Fibroblast of lung (primary cell): ENCODE measurements around the gene SPAG9. TPM values are rescaled to one million over a fixed set of nuclear protein-coding genes. Genes with fewer than 3 reads are reported as not detected.
A peak's percentile ranks its signal among the peaks of the same experiment; 100 is the strongest.

Source experiments
- DNase-seq, 2 donors: peaks; one replicate each; pipeline versions ENCODE4 v3.0.0 to v3.0.0-alpha.2; 2010; ENCODE audit warnings: low read depth in 2 of 2
- H2AFZ ChIP-seq: 2 replicates; pipeline ENCODE4 v1.5.1; 2012; ENCODE audit warnings: low read length, control low read depth, inconsistent platforms
- H3K27ac ChIP-seq: 2 replicates; pipeline ENCODE4 v1.5.1; 2011; ENCODE audit warnings: low read length, control low read depth; ENCODE audit not compliant: insufficient read depth
- H3K27me3 ChIP-seq: 2 replicates; pipeline ENCODE4 v1.5.1; 2011; ENCODE audit warnings: mild to moderate bottlenecking, low read length; ENCODE audit not compliant: control insufficient read depth, insufficient read depth
- H3K36me3 ChIP-seq: 2 replicates; pipeline ENCODE4 v1.5.1; 2011; ENCODE audit warnings: low read length; ENCODE audit not compliant: control insufficient read depth, insufficient read depth
- H3K4me1 ChIP-seq: 2 replicates; pipeline ENCODE4 v1.5.1; 2011; ENCODE audit warnings: low read length; ENCODE audit not compliant: control insufficient read depth, insufficient read depth; ENCODE audit errors: extremely low read depth
- H3K4me2 ChIP-seq: 2 replicates; pipeline ENCODE4 v1.5.1; 2011; ENCODE audit warnings: low read length, control low read depth; ENCODE audit not compliant: insufficient read depth; ENCODE audit errors: extremely low read depth
- H3K4me3 ChIP-seq, 4 experiments: fragments of 200-600 bp in 1 of 4; sonication (generic) in 1 of 4; replicated peaks in 1 of 4; 2 replicates each; pipeline ENCODE4 v1.5.1; 2011 to 2016; ENCODE audit warnings: low read length in 4 of 4, low read depth in 3 of 4, mild to moderate bottlenecking in 3 of 4, control low read depth in 2 of 4, inconsistent platforms in 1 of 4, mixed read lengths in 1 of 4; ENCODE audit not compliant: insufficient read depth in 1 of 4; ENCODE audit errors: control extremely low read depth in 1 of 4
- H3K79me2 ChIP-seq: 2 replicates; pipeline ENCODE4 v1.5.1; 2012; ENCODE audit warnings: mild to moderate bottlenecking, low read length, inconsistent platforms; ENCODE audit not compliant: control insufficient read depth, insufficient read depth
- H3K9ac ChIP-seq: 2 replicates; pipeline ENCODE4 v1.5.1; 2011; ENCODE audit warnings: mild to moderate bottlenecking, low read length, control low read depth; ENCODE audit not compliant: insufficient read depth
- H3K9me3 ChIP-seq: 2 replicates; pipeline ENCODE4 v1.5.1; 2012; ENCODE audit warnings: low read depth, low read length; ENCODE audit not compliant: control insufficient read depth, insufficient read depth
- H4K20me1 ChIP-seq: 2 replicates; pipeline ENCODE4 v1.5.1; 2011; ENCODE audit warnings: low read length; ENCODE audit not compliant: control insufficient read depth, insufficient read depth; ENCODE audit errors: extremely low read depth
- CTCF ChIP-seq, 2 donors: IDR thresholded peaks in 1 of 2; conservative IDR thresholded peaks in 1 of 2; 1 replicate in 1 of 2; 2 replicates in 1 of 2; pipeline ENCODE4 v1.5.1; 2011 to 2012; ENCODE audit warnings: low read length in 2 of 2, control low read depth in 1 of 2, inconsistent platforms in 1 of 2, low read depth in 1 of 2, mild to moderate bottlenecking in 1 of 2
- EZH2 ChIP-seq: IDR thresholded peaks from 2 replicates; pipeline ENCODE4 v1.5.1; 2012; ENCODE audit warnings: low read length, control low read depth, mild to moderate bottlenecking; ENCODE audit errors: missing control alignments
- polyA plus RNA-seq, 2 donors: library from polyadenylated mRNA; depleted of rRNA in 1 of 2; stranded (reverse) in 1 of 2; unstranded in 1 of 2; fragments of >200 nt; gene quantifications; 2 replicates each; pipeline ENCODE4 v1.2.1, GENCODE V29; 2011 to 2012; ENCODE audit warnings: missing spikeins in 1 of 2
- total RNA-seq: library from RNA; depleted of rRNA; stranded (reverse); fragments of >200 nt; gene quantifications from 2 replicates; pipeline ENCODE4 v1.2.1, GENCODE V29; 2014

Gene SPAG9
- total and polyA plus RNA-seq, 2 donors (not counting 1 experiment from before 2014, with no cell fraction given) = 49.8 to 126 TPM

- no peaks in the 10 kb centered on the region for H3K36me3 ChIP-seq
- peak in 1 of 2 donors; percentile 23 for DNase-seq
- H2AFZ ChIP-seq = no peak overlapping the region
- H3K27me3 ChIP-seq = no peaks in the 10 kb centered on the region
- no peak overlapping the region for H3K9ac ChIP-seq
- H4K20me1 ChIP-seq = no peaks in the 10 kb centered on the region
- no peaks in the 10 kb centered on the region for H3K4me1 ChIP-seq
- no peak overlapping the region for H3K27ac ChIP-seq
- peaks cover 4% of the 10 kb centered on the region for H3K79me2 ChIP-seq
- H3K9me3 ChIP-seq = no peaks in the 10 kb centered on the region
- H3K4me2 ChIP-seq = no peak overlapping the region
- no peak overlapping the region for H3K4me3 ChIP-seq
- TF ChIP-seq EZH2 (no peak), CTCF (conservative IDR thresholded peaks at IDR 0.05 in 1 of 2, IDR thresholded peaks at IDR 0.05 in 1 of 2; ENCODE audit: low read depth in 1 of 2, low read length in 2 of 2) (no peak)
These were observed 70.2 kb downstream of the SPAG9 start for GRCh38 chr17:51050291-51051033.

- H3K36me3 ChIP-seq = no peaks in the 10 kb centered on the region
- peak overlapping the region; percentile 36 for H3K4me2 ChIP-seq
- peak; percentile 90 to 98 for DNase-seq
- H3K9ac ChIP-seq = no peak overlapping the region
- H2AFZ ChIP-seq = no peak overlapping the region
- no peaks in the 10 kb centered on the region for H3K4me1 ChIP-seq
- no peak for TF ChIP-seq EZH2
- TF ChIP-seq CTCF (conservative IDR thresholded peaks at IDR 0.05 in 1 of 2, IDR thresholded peaks at IDR 0.05 in 1 of 2; ENCODE audit: low read depth in 1 of 2, low read length in 2 of 2) = no peak
- H3K4me3 ChIP-seq = peak overlapping the region in 2 of 4 experiments; percentile 47 to 58
- no peaks in the 10 kb centered on the region for H4K20me1 ChIP-seq
- H3K79me2 ChIP-seq = peaks cover 2% of the 10 kb centered on the region
- H3K27me3 ChIP-seq = no peaks in the 10 kb centered on the region
- no peak overlapping the region for H3K27ac ChIP-seq
- no peaks in the 10 kb centered on the region for H3K9me3 ChIP-seq
These were observed 73.9 kb downstream of the SPAG9 start for GRCh38 chr17:51046514-51047384.

DNA sequence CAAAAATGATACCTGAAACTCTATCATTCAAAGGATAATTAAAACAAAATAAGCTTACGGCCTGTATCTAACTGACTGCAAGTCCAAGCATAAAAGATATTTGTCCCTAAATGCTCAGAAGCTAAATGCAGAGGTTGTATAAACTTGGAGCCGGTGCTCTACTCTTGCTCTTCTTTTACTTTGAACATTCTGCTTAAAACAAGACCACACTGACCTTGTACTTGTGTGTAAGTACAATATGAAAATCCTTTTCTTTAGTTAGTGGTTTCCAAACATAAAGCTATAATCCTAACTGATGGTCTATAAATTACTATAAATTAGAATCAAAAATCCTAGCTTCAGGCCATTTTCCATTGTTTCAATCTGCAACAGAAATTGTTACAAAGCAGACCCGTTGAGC is 74.6 kb downstream of the SPAG9 start:
- TF ChIP-seq CTCF (conservative IDR thresholded peaks at IDR 0.05 in 1 of 2, IDR thresholded peaks at IDR 0.05 in 1 of 2; ENCODE audit: low read depth in 1 of 2, low read length in 2 of 2) = no peak
- no peak for TF ChIP-seq EZH2
- Histone ChIP-seq H3K27ac (no peak overlapping the region), H3K79me2 (peaks cover 2% of the 10 kb centered on the region), H3K4me3 (peak overlapping the region in 2 of 4 experiments; percentile 47 to 58), H2AFZ (no peak overlapping the region), H3K9me3 (no peaks in the 10 kb centered on the region), H3K4me1 (no peaks in the 10 kb centered on the region), H3K9ac (no peak overlapping the region), H4K20me1 (no peaks in the 10 kb centered on the region), H3K27me3 (no peaks in the 10 kb centered on the region), H3K4me2 (peak overlapping the region; percentile 36), H3K36me3 (no peaks in the 10 kb centered on the region)
- peak in 1 of 2 donors; percentile 11 for DNase-seq
